ENCODE measurements around the gene TOMM40. TPM values are rescaled to one million over a fixed set of nuclear protein-coding genes. Genes with fewer than 3 reads are reported as not detected.
A peak's percentile ranks its signal among the peaks of the same experiment; 100 is the strongest.
"Not testable (repeated sequence)": the region's sequence is repeated elsewhere in the genome, so short reads cannot be mapped to it uniquely, and the experiment has no call there.

TOMM40 gene
- total RNA-seq, 1 donor from 2014 or later: 94.0 TPM

DNA sequence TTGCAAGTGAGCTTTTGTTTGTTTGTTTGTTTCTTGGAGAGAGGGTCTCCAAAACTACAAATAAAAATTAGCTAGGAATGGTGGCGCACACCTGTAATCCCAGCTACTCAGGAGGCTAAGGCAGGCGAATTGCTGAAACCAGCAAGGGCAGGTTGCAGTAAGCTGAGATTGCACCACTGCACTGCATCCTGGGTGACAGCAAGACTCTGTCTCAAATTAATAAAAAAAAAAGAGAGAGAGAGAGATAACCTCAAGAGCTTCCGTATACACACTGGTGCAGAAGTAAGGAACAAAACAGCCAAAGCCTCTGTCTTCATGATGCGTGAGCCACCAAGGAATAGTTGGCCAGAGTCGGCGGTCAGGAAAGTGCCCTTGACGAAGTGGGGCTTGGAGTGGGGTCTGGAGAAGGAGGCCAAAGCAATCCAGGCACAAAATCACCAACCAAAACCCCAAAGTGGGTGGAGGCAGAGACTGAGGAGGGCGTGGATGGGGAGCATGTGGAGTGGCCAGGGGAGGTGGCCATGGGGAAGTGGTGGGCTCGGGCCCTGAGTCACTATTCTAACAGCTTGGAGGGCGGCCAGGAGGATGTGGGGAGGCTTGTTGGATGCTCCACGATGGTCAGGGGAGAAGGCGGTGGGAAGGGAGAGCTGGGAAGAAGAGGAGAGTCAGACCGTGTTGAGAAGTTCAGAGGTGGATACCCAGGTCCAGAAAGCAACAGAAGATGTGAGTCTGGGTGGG, 21.2 kb upstream of the TOMM40 start:
- DNase-seq (ENCODE audit: low read depth): peak; percentile 71

DNA sequence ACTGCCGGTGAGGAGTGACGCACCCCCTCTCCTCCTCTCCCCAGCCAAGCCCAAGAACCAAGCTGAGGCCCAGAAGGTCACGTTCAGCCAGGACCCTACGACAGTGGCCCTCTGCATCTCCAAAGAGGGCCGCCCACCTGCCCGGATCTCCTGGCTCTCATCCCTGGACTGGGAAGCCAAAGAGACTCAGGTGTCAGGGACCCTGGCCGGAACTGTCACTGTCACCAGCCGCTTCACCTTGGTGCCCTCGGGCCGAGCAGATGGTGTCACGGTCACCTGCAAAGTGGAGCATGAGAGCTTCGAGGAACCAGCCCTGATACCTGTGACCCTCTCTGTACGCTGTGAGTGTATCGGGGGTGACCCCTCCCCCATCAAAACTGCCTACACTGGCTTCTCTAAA, 19.2 kb upstream of the TOMM40 start:
- no peak for DNase-seq (ENCODE audit: low read depth)

- DNase-seq (ENCODE audit: low read depth): no peak
Observed at GRCh38 chr19:44872661-44873060, 18.4 kb upstream of the TOMM40 start.

- DNase-seq (ENCODE audit: low read depth): no peak
Observed at GRCh38 chr19:44874317-44874716, 16.7 kb upstream of the TOMM40 start.

DNA sequence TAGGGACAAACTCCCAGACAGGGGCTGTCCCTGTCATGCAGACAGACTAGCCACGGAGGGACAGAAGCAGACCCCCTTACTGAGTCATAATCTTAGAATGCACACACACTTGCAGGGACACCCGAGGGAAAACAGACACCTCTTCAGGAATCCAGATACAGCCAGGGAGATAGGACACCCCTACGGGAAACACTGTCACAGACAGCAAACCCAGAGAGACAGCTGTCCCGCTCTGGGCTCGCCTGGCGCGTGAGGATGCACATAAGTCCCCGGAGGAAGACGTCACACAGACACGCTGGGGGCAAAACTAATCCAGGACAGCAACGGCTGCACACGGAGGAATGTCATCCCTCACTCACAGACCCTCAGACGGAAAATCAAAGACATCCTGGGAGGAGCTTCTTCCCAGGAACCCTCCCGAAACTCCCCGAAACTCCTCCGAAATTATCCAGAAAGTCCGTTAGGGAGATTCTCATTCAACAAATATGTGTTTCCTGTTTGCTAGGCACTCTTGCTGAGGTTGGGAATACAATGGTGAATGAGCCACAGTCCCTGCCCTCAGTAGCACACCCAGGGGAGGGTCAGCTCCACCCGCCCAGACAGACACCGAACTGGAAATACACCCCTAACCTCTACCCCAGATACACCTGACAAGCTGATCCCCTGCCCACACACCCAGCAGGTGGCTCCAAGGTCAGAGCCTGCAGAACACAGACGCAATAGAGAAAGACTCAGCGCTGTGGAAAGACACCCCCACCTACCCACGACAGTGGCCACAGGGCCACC, 15.2 kb upstream of the TOMM40 start:
- peak; percentile 73 for DNase-seq (ENCODE audit: low read depth)

- no peak for DNase-seq (ENCODE audit: low read depth)
Observed at GRCh38 chr19:44876930-44877535, 14.0 kb upstream of the TOMM40 start.

GRCh38 chr19:44878120-44878865, 12.8 kb upstream of the TOMM40 start:
- no peak for DNase-seq (ENCODE audit: low read depth)

DNA sequence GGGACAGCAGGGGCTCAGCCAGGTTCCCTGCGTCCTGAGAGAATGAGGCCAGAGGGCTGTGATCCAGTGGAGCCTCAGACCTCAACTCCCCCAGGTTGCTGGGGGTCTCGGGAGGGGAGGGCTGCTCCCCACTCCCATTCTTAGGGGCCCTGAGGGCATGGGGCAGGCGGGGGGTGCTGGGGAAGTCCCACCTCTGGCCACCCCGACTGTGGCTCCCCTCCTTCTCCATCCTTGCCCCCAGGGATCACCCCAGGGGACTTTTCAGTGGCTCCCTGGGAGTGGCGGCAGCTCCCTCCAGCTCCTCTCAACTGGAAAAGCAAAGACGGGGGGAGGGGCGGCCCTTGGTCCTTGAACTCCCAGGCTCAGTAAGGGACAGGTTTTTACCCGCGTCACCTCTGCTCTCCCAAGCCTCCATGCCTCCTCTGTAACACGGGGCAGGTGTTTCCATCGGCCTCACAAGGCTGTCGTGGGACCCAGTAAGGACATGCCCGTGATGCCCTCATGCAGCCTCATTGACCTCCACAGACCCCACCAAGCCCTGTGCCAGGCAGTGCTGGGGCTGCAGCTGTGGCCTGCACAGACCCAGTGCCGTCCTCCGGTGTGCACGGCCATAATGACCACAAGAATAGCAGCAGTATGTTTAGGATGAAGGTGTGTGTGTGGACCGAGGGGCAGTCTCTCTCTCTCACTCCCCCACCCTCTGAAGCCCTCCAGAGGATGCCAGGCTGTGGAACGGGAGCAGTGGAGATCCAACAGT, 11.6 kb upstream of the TOMM40 start:
- no peak for DNase-seq (ENCODE audit: low read depth)

DNA sequence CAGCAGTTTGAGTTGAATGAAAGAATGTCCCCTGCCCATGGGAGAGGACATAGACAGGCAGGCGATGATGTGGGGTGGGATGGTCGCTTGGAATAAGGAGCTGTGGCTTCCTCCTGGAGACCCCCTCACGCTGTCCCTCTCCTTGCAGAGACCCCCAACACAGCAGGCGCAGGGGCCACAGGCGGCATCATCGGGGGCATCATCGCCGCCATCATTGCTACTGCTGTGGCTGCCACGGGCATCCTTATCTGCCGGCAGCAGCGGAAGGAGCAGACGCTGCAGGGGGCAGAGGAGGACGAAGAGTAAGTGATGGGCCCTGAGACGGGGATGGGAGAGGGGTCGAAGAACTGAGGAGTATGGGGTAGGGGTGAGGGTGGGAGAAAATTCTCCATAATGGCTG, 9.0 kb upstream of the TOMM40 start:
- DNase-seq (ENCODE audit: low read depth): no peak

DNA sequence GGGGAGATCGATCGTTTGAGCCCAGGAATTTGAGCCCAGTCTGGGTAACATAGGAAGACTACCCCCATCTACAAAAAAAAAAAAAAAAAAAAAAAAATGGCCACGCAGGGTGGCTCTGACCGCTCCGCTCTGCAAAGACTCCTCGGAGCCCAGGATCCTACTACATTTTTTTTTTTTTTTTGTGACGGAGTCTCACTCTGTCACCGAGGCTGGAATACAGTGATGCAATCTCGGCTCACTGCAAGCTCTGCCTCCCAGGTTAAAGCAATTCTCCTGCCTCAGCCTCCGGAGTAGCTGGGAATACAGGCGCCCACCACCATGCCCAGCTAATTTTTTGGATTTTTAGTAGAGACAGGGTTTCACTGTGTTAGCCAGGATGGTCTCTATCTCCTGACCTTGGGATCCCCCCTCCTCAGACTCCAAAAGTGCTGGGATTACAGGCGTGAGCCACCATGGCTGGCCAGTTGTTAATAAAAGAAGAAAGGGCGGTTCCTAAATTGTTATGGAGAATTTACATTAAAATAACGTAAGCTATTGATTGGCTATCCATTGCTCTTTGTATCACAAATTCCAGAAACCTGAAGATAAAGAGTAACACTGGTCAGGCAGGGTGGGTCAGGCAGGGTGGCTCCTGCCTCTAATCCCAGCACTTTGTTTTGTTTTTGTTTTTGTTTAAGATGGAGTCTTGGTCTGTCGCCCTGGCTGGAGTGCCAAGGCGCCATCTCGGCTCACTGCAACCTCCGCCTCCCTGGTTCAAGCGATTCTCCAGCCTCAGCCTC, 8.2 kb upstream of the TOMM40 start:
- not testable (repeated sequence) for DNase-seq (ENCODE audit: low read depth)

- DNase-seq (ENCODE audit: low read depth): no peak
Observed at GRCh38 chr19:44883922-44884321, 7.1 kb upstream of the TOMM40 start.

DNA sequence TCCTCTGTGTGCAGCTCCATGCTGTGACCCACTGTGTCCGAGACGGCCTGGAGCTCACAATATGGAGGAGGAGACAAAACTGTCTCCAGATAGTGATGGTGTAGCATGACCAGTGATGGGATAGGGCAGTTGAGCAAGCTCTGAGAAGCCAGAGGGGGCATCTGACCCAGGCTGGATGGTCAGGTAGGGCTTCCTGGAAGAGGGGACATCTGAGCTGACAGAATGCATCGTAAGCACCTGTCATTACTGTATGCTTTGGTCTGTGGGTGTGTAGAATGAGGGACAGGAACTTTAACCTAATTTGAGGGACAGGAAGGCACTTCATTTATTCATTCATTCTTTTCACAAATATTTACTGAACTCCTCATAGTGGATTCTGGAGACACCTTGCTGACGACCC, 6.5 kb upstream of the TOMM40 start:
- DNase-seq (ENCODE audit: low read depth): no peak

GRCh38 chr19:44886141-44886540, 4.9 kb upstream of the TOMM40 start:
- DNase-seq (ENCODE audit: low read depth): no peak

- DNase-seq (ENCODE audit: low read depth): no peak
Observed at GRCh38 chr19:44887648-44888047, 3.4 kb upstream of the TOMM40 start.

DNA sequence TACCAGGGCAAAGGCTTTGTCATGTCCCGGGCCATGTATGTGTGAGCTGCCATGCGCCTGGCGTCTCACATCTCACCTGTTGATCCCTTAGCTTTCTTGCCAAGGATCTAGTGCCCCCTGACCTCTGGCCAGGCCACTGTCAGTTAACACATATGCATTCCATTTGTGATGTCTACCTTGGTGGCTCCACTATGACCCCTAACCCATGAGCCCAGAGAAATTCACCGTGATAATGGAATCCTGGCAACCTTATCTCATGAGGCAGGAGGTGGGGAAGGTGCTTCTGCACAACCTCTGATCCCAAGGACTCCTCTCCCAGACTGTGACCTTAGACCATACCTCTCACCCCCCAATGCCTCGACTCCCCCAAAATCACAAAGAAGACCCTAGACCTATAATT, 2.7 kb upstream of the TOMM40 start:
- DNase-seq (ENCODE audit: low read depth): not testable (repeated sequence)

DNA sequence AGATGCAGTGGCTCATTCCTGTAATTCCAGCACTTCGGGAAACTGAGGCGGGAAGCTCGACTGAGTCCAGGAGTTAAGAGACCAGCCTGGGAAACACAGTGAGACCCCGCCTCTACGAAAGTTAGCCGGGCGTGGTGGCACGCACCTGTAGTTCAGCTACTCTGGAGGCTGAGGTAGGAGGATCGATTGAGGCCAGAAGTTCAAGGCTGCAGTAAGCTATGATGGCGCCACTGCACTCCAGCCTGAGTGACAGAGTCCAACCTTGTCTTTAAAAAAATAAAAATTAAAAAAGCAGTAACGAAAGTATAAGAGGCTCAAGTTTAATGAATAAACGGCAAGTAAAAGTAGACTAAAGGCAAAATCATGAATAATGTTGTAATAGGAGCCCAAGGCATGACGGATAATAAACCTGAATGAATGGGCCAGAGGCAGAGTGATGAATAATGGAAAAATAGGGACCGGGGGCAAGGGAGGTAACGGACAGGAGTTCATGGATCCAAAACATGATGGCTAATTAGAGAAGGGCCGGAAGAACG, 1.2 kb upstream of the TOMM40 start:
- no peak for DNase-seq (ENCODE audit: low read depth)

GRCh38 chr19:44890366-44891015, 563 bp upstream of the TOMM40 start:
- DNase-seq (ENCODE audit: low read depth): peak; percentile 100

GRCh38 chr19:44892932-44893331, 1.9 kb downstream of the TOMM40 start:
- DNase-seq (ENCODE audit: low read depth): no peak

GRCh38 chr19:44893332-44894051, 2.4 kb downstream of the TOMM40 start:
- DNase-seq (ENCODE audit: low read depth): no peak

Data from myocyte (in vitro differentiated cells).